GM23248 (cell line): ENCODE results near the gene PTTG1. TPM values are rescaled to one million over a fixed set of nuclear protein-coding genes. Genes with fewer than 3 reads are reported as not detected.

Experiments
- DNase-seq: peaks from one replicate; pipeline ENCODE4 v3.0.0-alpha.2; 2015
- H2AFZ ChIP-seq: fragments of 200-600 bp; sonication (generic); 2 replicates; pipeline ENCODE4 v1.6.1; 2016; ENCODE audit warnings: antibody characterized with exemption
- H3F3A ChIP-seq: fragments of 200-600 bp; sonication (generic); 2 replicates; pipeline ENCODE4 v1.6.1; 2016; ENCODE audit warnings: mild to moderate bottlenecking, antibody characterized with exemption, mixed run types; ENCODE audit not compliant: insufficient read depth
- H3K27ac ChIP-seq: fragments of 200-600 bp; sonication (generic); 2 replicates; pipeline ENCODE4 v1.5.1; 2016; ENCODE audit warnings: mild to moderate bottlenecking
- H3K27me3 ChIP-seq: fragments of 200-600 bp; sonication (generic); replicated peaks from 2 replicates; pipeline ENCODE4 v1.6.1; 2016; ENCODE audit warnings: mild to moderate bottlenecking; ENCODE audit not compliant: insufficient read depth
- H3K36me3 ChIP-seq: fragments of 200-600 bp; sonication (generic); 2 replicates; pipeline ENCODE4 v1.6.1; 2016; ENCODE audit warnings: low read depth, mild to moderate bottlenecking
- H3K4me1 ChIP-seq: fragments of 200-600 bp; sonication (generic); 2 replicates; pipeline ENCODE4 v1.6.1; 2016; ENCODE audit warnings: mild to moderate bottlenecking; ENCODE audit not compliant: insufficient read depth
- H3K4me2 ChIP-seq: fragments of 200-600 bp; sonication (generic); one replicate; pipeline ENCODE4 v1.6.1; 2016; ENCODE audit warnings: mild to moderate bottlenecking; ENCODE audit not compliant: unreplicated experiment
- H3K4me3 ChIP-seq: fragments of 200-600 bp; sonication (generic); 2 replicates; pipeline ENCODE4 v1.5.1; 2016; ENCODE audit warnings: mild to moderate bottlenecking
- H3K79me2 ChIP-seq: fragments of 200-600 bp; sonication (generic); 2 replicates; pipeline ENCODE4 v1.6.1; 2016; ENCODE audit warnings: mild to moderate bottlenecking; ENCODE audit not compliant: insufficient read depth
- H3K9ac ChIP-seq: fragments of 200-600 bp; sonication (generic); 2 replicates; pipeline ENCODE4 v1.6.1; 2016; ENCODE audit warnings: mild to moderate bottlenecking
- H3K9me2 ChIP-seq: fragments of 200-600 bp; sonication (generic); 2 replicates; pipeline ENCODE4 v1.6.1; 2016; ENCODE audit warnings: mixed run types, mild to moderate bottlenecking, moderate library complexity; ENCODE audit not compliant: insufficient read depth
- H3K9me3 ChIP-seq: fragments of 200-600 bp; sonication (generic); one replicate; pipeline ENCODE4 v1.6.1; 2017; ENCODE audit warnings: low read depth
- H4K20me1 ChIP-seq: fragments of 200-600 bp; sonication (generic); 2 replicates; pipeline ENCODE4 v1.6.0; 2016; ENCODE audit not compliant: insufficient read depth
- EZH2 ChIP-seq: fragments of 200-600 bp; sonication (generic); IDR thresholded peaks from 2 replicates; pipeline ENCODE4 v1.6.1; 2018; ENCODE audit warnings: antibody characterized with exemption, mild to moderate bottlenecking; ENCODE audit not compliant: insufficient read depth, poor library complexity, severe bottlenecking
- EZH2phosphoT487 ChIP-seq: fragments of 200-600 bp; sonication (generic); IDR thresholded peaks from 2 replicates; pipeline ENCODE4 v1.6.1; 2018; ENCODE audit warnings: antibody characterized with exemption, moderate library complexity, mild to moderate bottlenecking, low read depth; ENCODE audit not compliant: insufficient read depth
- WGBS, 2 experiments: methylation state at CpG; one replicate each; pipeline ENCODE4 v1.1.6; 2015 to 2017; ENCODE audit warnings: low lambda C conversion rate in 2 of 2, low coverage in 1 of 2; ENCODE audit errors: missing lambda C conversion rate in 2 of 2; 5-methylcytosine and 5-hydroxymethylcytosine counted together
- in situ Hi-C: fragments of 300-500 bp; cut with MboI; formaldehyde crosslinking; loops from 2 replicates; pipeline ENCODE4 v1.15.0; 2020
- polyA plus RNA-seq: library from polyadenylated mRNA; unstranded; fragments of >200 nt; fragmentation: Nextera tagmentation; extraction: Ambion mirVana; gene quantifications from 2 replicates; pipeline ENCODE4 v1.2.1, GENCODE V29; 2016
- total RNA-seq: library from RNA; depleted of rRNA; stranded (reverse); fragments of >200 nt; shearing (Covaris generic); gene quantifications from 2 replicates; pipeline ENCODE4 v1.2.3, GENCODE V29; 2014

PTTG1 gene
- total and polyA plus RNA-seq, 2 experiments from 2014 or later: 49.0 to 96.0 TPM

GRCh38 chr5:160378330-160378729, 43.3 kb upstream of the PTTG1 start:
- Histone ChIP-seq H3K4me2 (no peak overlapping the region), H4K20me1 (no peaks in the 10 kb centered on the region), H3K9ac (no peak overlapping the region), H3F3A (no peaks in the 10 kb centered on the region), H3K9me3 (no peaks in the 10 kb centered on the region), H2AFZ (no peak overlapping the region), H3K9me2 (no peaks in the 10 kb centered on the region), H3K36me3 (no peaks in the 10 kb centered on the region), H3K4me3 (no peak overlapping the region), H3K27me3 (peaks cover 30% of the 10 kb centered on the region), H3K79me2 (no peaks in the 10 kb centered on the region), H3K27ac (no peak overlapping the region), H3K4me1 (no peaks in the 10 kb centered on the region)
- 57 to 58% methylated on average over 2 of the region's 2 CpGs for WGBS, 2 experiments
- in situ Hi-C loops: no loop called here
- TF ChIP-seq EZH2phosphoT487: no peak
- no peak for TF ChIP-seq EZH2
- DNase-seq: no peak

DNA sequence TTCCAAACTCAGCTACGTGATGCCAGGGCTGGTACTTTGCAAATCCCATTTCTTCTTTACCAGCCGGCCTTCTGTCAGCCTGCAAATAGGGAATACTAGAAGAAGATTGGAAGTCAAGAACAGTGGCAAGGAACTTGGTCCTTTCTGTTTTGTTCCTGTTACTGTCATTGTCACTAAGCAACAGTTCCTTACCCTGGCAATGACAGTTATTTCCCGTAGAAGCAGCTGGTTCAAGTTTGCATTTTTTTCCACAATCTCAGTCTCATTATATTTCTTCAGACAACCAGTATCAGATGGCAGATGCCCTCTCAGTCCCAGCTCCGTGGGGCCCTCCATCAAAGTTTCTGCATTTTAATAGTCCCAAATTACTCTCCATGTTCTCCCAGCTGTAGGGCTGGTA, 42.1 kb upstream of the PTTG1 start:
- H4K20me1 ChIP-seq: no peaks in the 10 kb centered on the region
- no peaks in the 10 kb centered on the region for H3K4me1 ChIP-seq
- peaks cover 21% of the 10 kb centered on the region for H3K27me3 ChIP-seq
- no peaks in the 10 kb centered on the region for H3F3A ChIP-seq
- TF ChIP-seq EZH2 (no peak), EZH2phosphoT487 (no peak)
- no peaks in the 10 kb centered on the region for H3K9me3 ChIP-seq
- H3K4me2 ChIP-seq: no peak overlapping the region
- no peaks in the 10 kb centered on the region for H3K9me2 ChIP-seq
- H3K79me2 ChIP-seq: no peaks in the 10 kb centered on the region
- no peak overlapping the region for H3K9ac ChIP-seq
- DNase-seq: no peak
- in situ Hi-C loops: no loop called here
- no peak overlapping the region for H3K4me3 ChIP-seq
- H3K27ac ChIP-seq: no peak overlapping the region
- H3K36me3 ChIP-seq: no peaks in the 10 kb centered on the region
- H2AFZ ChIP-seq: no peak overlapping the region
- 22 to 24% methylated on average over 4 of the region's 4 CpGs for WGBS, 2 experiments

DNA sequence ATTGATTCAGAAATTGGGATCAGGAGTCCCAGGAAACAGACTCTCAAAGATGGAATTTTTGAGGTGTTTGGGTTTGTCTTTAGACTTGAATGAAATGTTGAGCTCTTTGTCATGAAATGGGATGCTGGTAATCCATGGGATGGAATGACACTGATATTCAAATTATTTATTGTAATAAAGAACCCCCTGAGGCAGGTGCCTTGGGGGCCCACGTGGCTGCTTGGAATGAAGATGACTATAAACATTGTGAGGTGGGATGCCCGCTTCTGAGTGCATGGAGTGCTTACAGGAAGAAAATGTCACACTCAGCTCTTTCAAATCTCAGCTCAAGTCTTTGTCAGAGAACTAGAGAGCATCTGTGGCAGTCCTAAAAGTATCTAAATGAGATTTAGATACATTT, 41.6 kb upstream of the PTTG1 start:
- Histone ChIP-seq H3F3A (no peaks in the 10 kb centered on the region), H3K79me2 (no peaks in the 10 kb centered on the region), H3K4me2 (no peak overlapping the region), H4K20me1 (no peaks in the 10 kb centered on the region), H3K9me3 (no peaks in the 10 kb centered on the region), H3K27me3 (peaks cover 17% of the 10 kb centered on the region), H3K9ac (no peak overlapping the region), H3K36me3 (no peaks in the 10 kb centered on the region), H2AFZ (no peak overlapping the region), H3K9me2 (no peaks in the 10 kb centered on the region), H3K4me1 (no peaks in the 10 kb centered on the region), H3K4me3 (no peak overlapping the region), H3K27ac (no peak overlapping the region)
- no peak for DNase-seq
- in situ Hi-C loops: no loop called here
- TF ChIP-seq EZH2: no peak
- WGBS, 2 experiments: 63 to 76% methylated on average over 2 of the region's 2 CpGs

- Histone ChIP-seq H3K27ac (no peak overlapping the region), H2AFZ (no peak overlapping the region), H3K9me3 (no peaks in the 10 kb centered on the region), H3K9ac (no peak overlapping the region), H3K4me3 (no peak overlapping the region), H4K20me1 (no peaks in the 10 kb centered on the region), H3K4me2 (no peak overlapping the region), H3K9me2 (no peaks in the 10 kb centered on the region), H3K4me1 (no peaks in the 10 kb centered on the region), H3K36me3 (no peaks in the 10 kb centered on the region), H3K27me3 (no peaks in the 10 kb centered on the region), H3K79me2 (no peaks in the 10 kb centered on the region), H3F3A (no peaks in the 10 kb centered on the region)
- in situ Hi-C loops: no loop called here
- WGBS, 2 experiments: 9 to 15% methylated on average over 3 of the region's 3 CpGs
- no peak for DNase-seq
- TF ChIP-seq EZH2: no peak
- TF ChIP-seq EZH2phosphoT487: no peak
These were observed 39.3 kb upstream of the PTTG1 start for GRCh38 chr5:160382346-160382745.

DNA sequence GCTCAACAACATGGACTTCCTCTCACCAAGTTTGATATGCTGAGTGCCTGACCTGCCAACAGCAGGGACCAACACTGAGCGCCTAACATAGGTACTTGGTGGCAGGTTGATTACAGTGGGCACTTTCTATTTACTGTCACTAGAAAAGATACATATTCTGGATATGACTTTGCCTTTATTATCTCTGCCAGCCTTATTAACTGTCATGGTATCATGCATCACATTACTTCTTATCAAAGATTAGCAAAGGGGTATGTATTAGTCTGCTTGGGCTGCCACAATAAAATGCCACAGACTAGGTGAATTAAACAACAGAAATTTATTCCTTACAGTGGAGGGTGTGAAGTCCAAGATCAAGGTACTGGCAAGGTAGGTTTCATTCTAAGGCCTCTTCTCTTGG, 37.0 kb upstream of the PTTG1 start:
- H3K9me2 ChIP-seq: no peaks in the 10 kb centered on the region
- H4K20me1 ChIP-seq: no peaks in the 10 kb centered on the region
- H3K9me3 ChIP-seq: no peaks in the 10 kb centered on the region
- DNase-seq: no peak
- no peaks in the 10 kb centered on the region for H3K27me3 ChIP-seq
- H3K4me3 ChIP-seq: no peak overlapping the region
- H2AFZ ChIP-seq: no peak overlapping the region
- no peak overlapping the region for H3K4me2 ChIP-seq
- TF ChIP-seq EZH2: no peak
- TF ChIP-seq EZH2phosphoT487: no peak
- H3F3A ChIP-seq: no peaks in the 10 kb centered on the region
- H3K4me1 ChIP-seq: no peaks in the 10 kb centered on the region
- WGBS, 2 experiments: 96 to 100% methylated on average over 1 of the region's 1 CpG
- no peaks in the 10 kb centered on the region for H3K36me3 ChIP-seq
- H3K27ac ChIP-seq: no peak overlapping the region
- in situ Hi-C loops: no loop called here
- no peaks in the 10 kb centered on the region for H3K79me2 ChIP-seq
- no peak overlapping the region for H3K9ac ChIP-seq
